ENCODE results near the gene GPR55.
"Not testable (repeated sequence)": the region's sequence is repeated elsewhere in the genome, so short reads cannot be mapped to it uniquely, and the experiment has no call there.

Gene GPR55

DNA sequence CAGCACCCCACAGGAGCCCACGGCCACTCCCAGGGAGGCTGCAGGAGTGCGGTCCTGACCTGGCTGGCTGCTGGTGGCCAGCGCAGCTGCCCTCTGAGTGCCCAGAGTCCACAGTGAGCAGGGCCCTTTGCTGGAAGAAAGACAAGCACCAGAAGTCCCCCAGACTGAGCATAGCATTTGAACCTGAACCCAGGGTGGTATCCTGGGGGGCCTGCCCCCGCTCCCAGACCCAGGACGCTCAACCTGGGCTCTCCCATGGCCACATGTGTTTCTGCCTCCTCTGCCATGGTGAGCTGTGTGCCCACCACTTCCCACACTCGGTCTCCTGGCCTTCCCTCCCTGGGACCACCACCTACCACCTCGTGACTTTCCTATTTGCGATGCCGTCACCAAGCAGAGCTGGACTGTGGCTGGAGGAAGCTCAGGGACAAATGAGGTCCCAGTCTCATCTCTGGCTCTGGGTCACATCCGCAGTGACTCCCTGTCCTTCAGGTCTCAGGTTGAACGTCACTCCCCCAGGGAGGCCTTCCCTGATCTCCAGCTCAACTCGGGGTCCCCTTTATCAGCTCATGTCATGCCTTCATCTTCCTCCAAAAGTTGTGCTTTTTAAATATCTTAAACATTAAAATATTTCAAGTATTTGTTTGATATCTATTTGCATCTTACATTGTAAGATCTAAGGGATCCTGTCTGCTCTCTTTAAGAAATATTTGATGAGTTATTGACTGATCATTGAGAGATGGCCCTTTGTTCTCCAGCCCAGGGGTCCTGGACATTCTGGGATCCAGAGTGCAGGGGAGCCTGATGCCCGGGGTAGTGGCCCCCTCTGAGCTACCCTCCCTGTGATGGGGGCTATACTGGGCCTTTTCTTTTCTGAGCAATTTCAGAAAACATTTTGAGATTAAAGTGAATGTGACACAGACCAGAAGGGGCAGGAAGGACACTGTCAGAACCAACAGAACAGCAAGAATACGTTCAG is 16.4 kb upstream of the GPR55 start:
- no peaks in the 10 kb centered on the region for H3K4me1 ChIP-seq (ENCODE audit: control insufficient read depth in 1 of 2, insufficient read depth in 2 of 2, low read length in 2 of 2)
- no peak overlapping the region for H3K4me3 ChIP-seq (ENCODE audit: low read depth in 1 of 2, low read length in 2 of 2)
- H3K36me3 ChIP-seq (ENCODE audit: control insufficient read depth in 1 of 2, insufficient read depth in 2 of 2, low read length in 2 of 2) = no peaks in the 10 kb centered on the region
- H3K27ac ChIP-seq (ENCODE audit: low read depth, low read length) = no peak overlapping the region
- H3K9ac ChIP-seq (ENCODE audit: low read depth in 1 of 2, low read length in 2 of 2) = no peak overlapping the region
- no peaks in the 10 kb centered on the region for H3K27me3 ChIP-seq (ENCODE audit: control insufficient read depth in 1 of 2, insufficient read depth in 2 of 2, low read length in 2 of 2)
- peaks cover 5 to 7% of the 10 kb centered on the region in 2 donors for H3K9me3 ChIP-seq (ENCODE audit: control insufficient read depth in 1 of 2, low read length in 2 of 2)

DNA sequence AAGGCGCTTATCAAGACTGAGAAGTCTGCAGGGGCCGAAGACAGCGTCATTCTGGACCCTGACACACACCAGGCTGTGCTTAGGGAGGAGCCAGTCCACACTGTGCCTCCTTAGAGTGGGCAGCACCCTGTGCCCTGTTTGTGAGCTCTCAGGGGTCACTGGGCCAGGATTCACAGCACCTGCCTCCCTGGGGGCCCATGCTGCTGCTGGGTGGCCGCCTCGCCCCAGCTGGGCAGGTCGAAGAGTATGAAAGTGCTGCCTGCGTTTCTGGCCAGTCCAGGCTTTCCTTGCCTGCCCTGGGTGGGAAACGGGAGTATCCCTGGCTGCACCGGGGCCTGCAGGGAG is 15.4 kb upstream of the GPR55 start:
- Histone ChIP-seq H3K9me3 (ENCODE audit: control insufficient read depth in 1 of 2, low read length in 2 of 2) (peaks cover 5 to 7% of the 10 kb centered on the region in 2 donors), H3K4me1 (ENCODE audit: control insufficient read depth in 1 of 2, insufficient read depth in 2 of 2, low read length in 2 of 2) (no peaks in the 10 kb centered on the region), H3K9ac (ENCODE audit: low read depth in 1 of 2, low read length in 2 of 2) (no peak overlapping the region), H3K27me3 (ENCODE audit: control insufficient read depth in 1 of 2, insufficient read depth in 2 of 2, low read length in 2 of 2) (no peaks in the 10 kb centered on the region), H3K27ac (ENCODE audit: low read depth, low read length) (no peak overlapping the region), H3K4me3 (ENCODE audit: low read depth in 1 of 2, low read length in 2 of 2) (no peak overlapping the region), H3K36me3 (ENCODE audit: control insufficient read depth in 1 of 2, insufficient read depth in 2 of 2, low read length in 2 of 2) (no peaks in the 10 kb centered on the region)

DNA sequence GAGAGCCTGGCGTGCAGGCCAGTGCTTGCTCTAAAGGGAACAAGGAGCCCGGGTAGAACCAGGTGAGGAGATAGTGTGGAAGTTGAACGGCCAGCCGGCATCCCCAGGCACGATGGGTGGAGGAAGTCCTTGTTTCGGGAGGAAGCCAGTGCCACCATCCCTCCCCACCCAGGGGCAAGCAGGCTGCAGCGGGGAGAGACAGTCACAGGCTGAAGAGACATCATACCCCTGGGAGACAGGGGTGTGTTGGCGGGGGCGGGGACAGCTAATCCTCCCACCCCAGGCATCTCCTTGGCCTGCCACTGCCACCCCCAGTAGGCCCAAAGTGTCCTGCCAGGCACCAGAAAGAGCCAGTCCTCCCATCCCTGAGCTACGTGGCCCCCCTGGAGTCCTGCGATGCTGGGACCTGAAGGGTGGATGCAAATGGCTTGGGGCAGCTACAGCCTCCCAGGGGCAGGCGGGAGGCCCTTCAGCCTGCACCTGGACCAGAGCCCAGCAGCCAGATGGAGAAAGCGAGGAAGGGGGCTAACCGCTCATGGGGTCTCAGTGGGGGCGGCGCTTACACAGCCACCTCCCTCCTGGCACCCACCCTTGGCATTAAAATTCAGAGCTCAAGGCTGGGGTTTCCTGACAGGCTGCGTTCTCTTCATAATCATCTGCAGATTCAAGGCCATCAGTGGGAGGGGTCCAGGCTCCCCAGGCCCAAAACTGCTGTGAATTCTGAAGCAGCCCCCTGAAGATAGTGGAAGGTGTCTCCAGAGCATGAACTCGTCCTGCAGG is 14.8 kb upstream of the GPR55 start:
- no peaks in the 10 kb centered on the region for H3K36me3 ChIP-seq (ENCODE audit: control insufficient read depth in 1 of 2, insufficient read depth in 2 of 2, low read length in 2 of 2)
- H3K4me1 ChIP-seq (ENCODE audit: control insufficient read depth in 1 of 2, insufficient read depth in 2 of 2, low read length in 2 of 2) = no peaks in the 10 kb centered on the region
- H3K4me3 ChIP-seq (ENCODE audit: low read depth in 1 of 2, low read length in 2 of 2) = no peak overlapping the region
- H3K27me3 ChIP-seq (ENCODE audit: control insufficient read depth in 1 of 2, insufficient read depth in 2 of 2, low read length in 2 of 2) = no peaks in the 10 kb centered on the region
- H3K27ac ChIP-seq (ENCODE audit: low read depth, low read length) = no peak overlapping the region
- no peak overlapping the region for H3K9ac ChIP-seq (ENCODE audit: low read depth in 1 of 2, low read length in 2 of 2)
- peaks cover 5 to 7% of the 10 kb centered on the region in 2 donors for H3K9me3 ChIP-seq (ENCODE audit: control insufficient read depth in 1 of 2, low read length in 2 of 2)

DNA sequence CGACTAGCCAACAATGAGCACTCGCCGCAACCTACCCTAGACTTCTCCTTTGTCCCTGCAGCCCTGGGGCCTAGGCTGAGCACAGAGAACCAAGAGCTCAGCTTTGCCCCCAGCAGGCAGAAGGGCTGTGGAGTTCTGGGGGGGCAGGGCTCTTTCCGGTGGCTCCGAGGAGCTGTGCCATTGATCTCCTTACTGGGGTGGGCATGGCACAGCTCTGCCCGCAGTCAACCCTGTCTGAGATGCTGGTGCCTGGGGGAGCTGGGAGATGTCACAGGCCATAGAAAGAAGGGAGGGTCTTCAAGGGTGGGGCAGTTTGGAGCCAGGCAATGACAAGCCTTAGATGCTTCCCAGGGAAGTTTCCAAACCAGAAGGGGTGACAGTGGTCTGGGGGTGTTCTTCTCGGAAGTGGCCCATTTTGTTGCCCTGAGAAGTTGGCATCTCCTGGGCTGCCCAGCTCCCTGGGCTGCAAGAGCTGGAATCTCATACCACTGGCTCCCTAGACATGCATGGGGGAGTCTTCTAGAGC is 14.1 kb upstream of the GPR55 start:
- H3K27me3 ChIP-seq (ENCODE audit: control insufficient read depth in 1 of 2, insufficient read depth in 2 of 2, low read length in 2 of 2) = no peaks in the 10 kb centered on the region
- no peak overlapping the region for H3K27ac ChIP-seq (ENCODE audit: low read depth, low read length)
- no peaks in the 10 kb centered on the region for H3K4me1 ChIP-seq (ENCODE audit: control insufficient read depth in 1 of 2, insufficient read depth in 2 of 2, low read length in 2 of 2)
- H3K36me3 ChIP-seq (ENCODE audit: control insufficient read depth in 1 of 2, insufficient read depth in 2 of 2, low read length in 2 of 2) = no peaks in the 10 kb centered on the region
- no peak overlapping the region for H3K4me3 ChIP-seq (ENCODE audit: low read depth in 1 of 2, low read length in 2 of 2)
- H3K9ac ChIP-seq (ENCODE audit: low read depth in 1 of 2, low read length in 2 of 2) = no peak overlapping the region
- H3K9me3 ChIP-seq (ENCODE audit: control insufficient read depth in 1 of 2, low read length in 2 of 2) = peaks cover 5 to 7% of the 10 kb centered on the region in 2 donors

DNA sequence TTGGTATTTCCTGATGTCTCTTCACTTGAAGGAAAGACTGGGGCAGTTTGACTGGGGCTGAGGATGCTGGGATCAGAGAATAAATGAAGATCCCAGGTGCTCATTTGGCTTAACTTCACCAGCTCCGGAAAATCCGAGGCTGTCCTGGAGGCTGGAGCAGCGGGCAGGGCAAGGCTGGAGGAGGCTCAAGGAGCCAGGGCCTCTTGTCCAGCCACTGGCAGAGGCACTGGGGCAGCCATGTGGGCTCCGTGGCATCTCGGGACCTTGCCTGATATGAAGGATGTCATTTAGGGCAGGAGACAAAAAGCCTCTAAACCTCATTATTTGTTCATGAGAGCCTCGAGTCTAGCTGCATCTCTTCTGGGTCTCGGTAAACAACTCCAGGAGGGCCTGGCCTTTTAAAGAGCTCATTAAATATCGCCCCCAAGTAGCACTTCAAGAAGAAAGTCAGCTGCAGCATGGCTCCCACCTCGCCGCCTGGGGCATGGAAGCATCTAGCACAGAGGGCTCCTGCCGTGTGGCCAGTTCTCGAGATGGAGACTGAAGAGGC is 13.5 kb upstream of the GPR55 start:
- Histone ChIP-seq H3K27ac (ENCODE audit: low read depth, low read length) (no peak overlapping the region), H3K4me3 (ENCODE audit: low read depth in 1 of 2, low read length in 2 of 2) (no peak overlapping the region), H3K27me3 (ENCODE audit: control insufficient read depth in 1 of 2, insufficient read depth in 2 of 2, low read length in 2 of 2) (no peaks in the 10 kb centered on the region), H3K9me3 (ENCODE audit: control insufficient read depth in 1 of 2, low read length in 2 of 2) (peaks cover 5 to 7% of the 10 kb centered on the region in 2 donors), H3K4me1 (ENCODE audit: control insufficient read depth in 1 of 2, insufficient read depth in 2 of 2, low read length in 2 of 2) (no peaks in the 10 kb centered on the region), H3K36me3 (ENCODE audit: control insufficient read depth in 1 of 2, insufficient read depth in 2 of 2, low read length in 2 of 2) (no peaks in the 10 kb centered on the region), H3K9ac (ENCODE audit: low read depth in 1 of 2, low read length in 2 of 2) (no peak overlapping the region)

DNA sequence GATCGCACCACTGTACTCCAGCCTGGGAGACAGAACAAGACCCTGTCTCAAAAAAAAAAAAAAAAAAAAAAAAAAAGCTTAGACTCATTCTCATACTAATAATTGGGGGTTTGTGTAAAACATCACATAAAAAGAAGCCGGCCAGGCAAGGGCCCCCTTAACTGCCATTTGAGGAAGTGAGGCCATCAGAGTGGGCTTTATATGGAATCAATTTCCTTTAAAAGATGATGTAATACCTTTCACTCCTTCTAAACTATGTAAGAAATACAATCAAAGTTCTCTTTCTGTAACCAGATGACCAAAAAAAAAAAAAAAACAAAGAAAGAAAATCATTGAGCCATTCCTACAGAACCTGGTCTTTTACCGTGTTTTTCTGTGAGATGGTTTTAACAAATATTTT is 13.1 kb upstream of the GPR55 start:
- H3K36me3 ChIP-seq (ENCODE audit: control insufficient read depth in 1 of 2, insufficient read depth in 2 of 2, low read length in 2 of 2) = no peaks in the 10 kb centered on the region
- H3K27ac ChIP-seq (ENCODE audit: low read depth, low read length) = no peak overlapping the region
- no peak overlapping the region for H3K9ac ChIP-seq (ENCODE audit: low read depth in 1 of 2, low read length in 2 of 2)
- no peak overlapping the region for H3K4me3 ChIP-seq (ENCODE audit: low read depth in 1 of 2, low read length in 2 of 2)
- H3K4me1 ChIP-seq (ENCODE audit: control insufficient read depth in 1 of 2, insufficient read depth in 2 of 2, low read length in 2 of 2) = no peaks in the 10 kb centered on the region
- H3K9me3 ChIP-seq (ENCODE audit: control insufficient read depth in 1 of 2, low read length in 2 of 2) = peaks cover 5 to 7% of the 10 kb centered on the region in 2 donors
- H3K27me3 ChIP-seq (ENCODE audit: control insufficient read depth in 1 of 2, insufficient read depth in 2 of 2, low read length in 2 of 2) = no peaks in the 10 kb centered on the region

DNA sequence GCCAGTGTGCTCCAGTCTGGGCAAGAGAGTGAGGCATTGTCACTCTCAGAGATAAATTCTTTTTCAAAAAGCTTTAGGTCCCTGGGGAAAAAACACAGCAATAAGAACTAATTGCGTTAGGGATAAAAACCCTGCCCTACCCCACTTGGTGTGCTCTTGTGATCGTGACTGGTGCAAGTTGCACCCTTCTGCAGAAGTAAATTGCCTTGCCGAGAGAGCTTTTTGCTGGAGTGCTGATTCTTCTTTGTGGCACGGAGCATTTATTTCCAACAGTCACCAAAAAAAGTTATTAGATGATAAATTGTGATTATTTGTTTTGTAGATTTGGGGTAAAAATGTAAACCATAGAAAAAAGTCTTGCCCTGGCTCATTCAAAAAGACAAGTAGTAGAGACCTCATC is 12.3 kb upstream of the GPR55 start:
- Histone ChIP-seq H3K9me3 (ENCODE audit: control insufficient read depth in 1 of 2, low read length in 2 of 2) (peaks cover 5 to 7% of the 10 kb centered on the region in 2 donors), H3K4me3 (ENCODE audit: low read depth in 1 of 2, low read length in 2 of 2) (no peak overlapping the region), H3K36me3 (ENCODE audit: control insufficient read depth in 1 of 2, insufficient read depth in 2 of 2, low read length in 2 of 2) (no peaks in the 10 kb centered on the region), H3K9ac (ENCODE audit: low read depth in 1 of 2, low read length in 2 of 2) (no peak overlapping the region), H3K27me3 (ENCODE audit: control insufficient read depth in 1 of 2, insufficient read depth in 2 of 2, low read length in 2 of 2) (no peaks in the 10 kb centered on the region), H3K27ac (ENCODE audit: low read depth, low read length) (no peak overlapping the region), H3K4me1 (ENCODE audit: control insufficient read depth in 1 of 2, insufficient read depth in 2 of 2, low read length in 2 of 2) (no peaks in the 10 kb centered on the region)

DNA sequence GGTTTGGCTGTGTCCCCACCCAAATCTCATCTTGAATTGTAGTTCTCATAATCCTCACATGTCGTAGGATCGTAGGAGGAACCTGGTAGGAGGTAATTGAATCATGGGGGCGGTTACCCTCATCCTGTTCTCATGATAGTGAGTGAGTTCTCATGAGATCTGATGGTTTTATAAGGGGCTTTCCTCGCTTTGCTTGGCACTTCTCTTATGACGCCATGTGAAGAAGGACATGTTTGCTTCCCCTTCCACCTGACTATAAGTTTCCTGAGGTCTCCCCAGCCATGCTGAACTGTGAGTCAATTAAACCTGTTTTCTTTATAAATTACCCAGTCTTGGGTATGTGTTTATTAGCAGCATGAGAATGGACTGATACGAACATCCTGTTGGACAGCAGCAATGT is 11.2 kb upstream of the GPR55 start:
- H3K36me3 ChIP-seq (ENCODE audit: control insufficient read depth in 1 of 2, insufficient read depth in 2 of 2, low read length in 2 of 2); H3K4me1 ChIP-seq (ENCODE audit: control insufficient read depth in 1 of 2, insufficient read depth in 2 of 2, low read length in 2 of 2); H3K9ac ChIP-seq (ENCODE audit: low read depth in 1 of 2, low read length in 2 of 2); H3K4me3 ChIP-seq (ENCODE audit: low read depth in 1 of 2, low read length in 2 of 2); H3K9me3 ChIP-seq (ENCODE audit: control insufficient read depth in 1 of 2, low read length in 2 of 2); H3K27me3 ChIP-seq (ENCODE audit: control insufficient read depth in 1 of 2, insufficient read depth in 2 of 2, low read length in 2 of 2); H3K27ac ChIP-seq (ENCODE audit: low read depth, low read length): not testable (repeated sequence)

DNA sequence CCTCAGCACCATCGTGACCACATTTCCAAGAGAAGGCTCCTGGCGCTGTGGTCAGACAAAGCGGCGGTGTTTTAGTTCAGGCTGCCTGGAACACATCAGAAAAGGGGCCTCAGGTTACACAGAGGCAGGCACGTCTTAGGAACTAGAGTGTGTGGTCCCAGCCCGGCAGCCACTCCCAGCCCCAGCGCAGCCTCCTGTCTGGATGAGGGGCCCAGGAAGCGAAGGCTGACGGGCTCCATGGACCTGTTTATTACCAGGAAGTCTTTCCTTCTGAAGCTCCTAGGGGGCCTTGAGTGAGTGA is 10.0 kb upstream of the GPR55 start:
- Histone ChIP-seq H3K9me3 (ENCODE audit: control insufficient read depth in 1 of 2, low read length in 2 of 2) (peaks cover 5 to 7% of the 10 kb centered on the region in 2 donors), H3K4me1 (ENCODE audit: control insufficient read depth in 1 of 2, insufficient read depth in 2 of 2, low read length in 2 of 2) (no peaks in the 10 kb centered on the region), H3K27me3 (ENCODE audit: control insufficient read depth in 1 of 2, insufficient read depth in 2 of 2, low read length in 2 of 2) (no peaks in the 10 kb centered on the region), H3K27ac (ENCODE audit: low read depth, low read length) (no peak overlapping the region), H3K36me3 (ENCODE audit: control insufficient read depth in 1 of 2, insufficient read depth in 2 of 2, low read length in 2 of 2) (no peaks in the 10 kb centered on the region), H3K9ac (ENCODE audit: low read depth in 1 of 2, low read length in 2 of 2) (no peak overlapping the region), H3K4me3 (ENCODE audit: low read depth in 1 of 2, low read length in 2 of 2) (no peak overlapping the region)
